Activated naive CD4-positive, alpha-beta T cell (primary cell): ENCODE data around the gene GPER1.
"Not testable (repeated sequence)": the region's sequence is repeated elsewhere in the genome, so short reads cannot be mapped to it uniquely, and the experiment has no call there.

Experiments used
- DNase-seq, 4 experiments: peaks; one replicate each; lab custom pipeline; 2025; lab: John Stamatoyannopoulos, UW

Gene GPER1

GRCh38 chr7:1087952-1088920, at the start of gene GPER1:
TSS of gene GPER1 (plus strand) at chr7:1088113. CDS start at chr7:1091729, 3,616 bp downstream.
- DNase-seq = no peak

DNA sequence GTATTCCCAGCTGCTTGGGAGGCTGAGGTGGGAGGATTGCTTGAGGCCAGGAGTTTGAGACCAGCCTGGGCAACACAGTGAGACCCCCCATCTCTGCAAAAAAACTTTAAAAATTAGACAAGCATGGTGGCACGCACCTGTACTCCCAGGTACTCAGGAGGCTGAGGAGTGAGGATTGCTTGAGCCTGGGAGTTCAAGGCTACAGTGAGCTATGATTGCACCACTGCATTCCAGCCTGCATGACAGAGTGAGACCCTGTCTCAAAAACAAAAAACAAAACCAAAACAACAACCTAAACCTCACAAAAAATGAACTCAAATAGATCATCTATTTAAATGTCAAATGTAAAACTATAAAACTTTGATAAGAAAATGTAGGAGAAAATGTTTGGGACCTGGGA, 47.7 kb upstream of the GPER1 start:
- DNase-seq = not testable (repeated sequence)

- DNase-seq = no peak
These were observed 47.1 kb upstream of the GPER1 start for GRCh38 chr7:1040790-1041189.

- no peak for DNase-seq
These were observed 46.1 kb upstream of the GPER1 start for GRCh38 chr7:1041551-1042491.

- DNase-seq = no peak
These were observed 45.5 kb upstream of the GPER1 start for GRCh38 chr7:1042492-1042833.

DNA sequence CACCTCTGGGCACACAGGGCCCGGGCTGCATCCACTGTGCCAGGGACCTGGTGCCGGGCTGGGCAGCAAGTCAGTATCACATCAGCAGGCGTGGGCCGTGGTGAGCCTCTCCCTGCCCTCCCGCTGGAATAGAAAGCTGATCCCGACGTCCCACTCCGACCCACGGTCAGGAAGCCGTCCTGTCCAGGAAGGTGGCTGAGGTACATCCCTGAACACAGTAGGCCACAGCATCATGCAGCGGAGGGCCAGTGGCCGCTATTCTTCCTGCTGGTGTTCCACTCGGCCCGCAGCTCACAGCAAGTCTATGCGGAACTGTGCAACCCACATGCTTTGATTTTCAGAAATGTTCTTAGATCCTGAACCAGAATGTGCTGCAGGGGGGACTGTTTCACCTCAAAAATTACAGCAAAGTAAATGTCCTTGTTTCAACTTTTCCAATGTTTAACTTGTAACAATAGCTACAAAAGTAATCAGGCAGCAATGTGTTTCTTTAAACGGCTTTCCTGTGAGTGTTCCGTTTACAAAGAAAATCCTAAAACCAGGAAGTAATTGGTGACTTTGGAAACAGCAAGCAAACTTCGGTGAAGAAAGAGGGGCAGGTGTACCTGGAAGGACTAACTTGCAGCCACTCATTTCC, 44.2 kb upstream of the GPER1 start:
- no peak for DNase-seq

- peak; percentile 53 to 92 (median 76) for DNase-seq
These were observed 43.5 kb upstream of the GPER1 start, which contains the start of gene GPR146 for GRCh38 chr7:1044189-1045068. TSS of gene GPR146 (plus strand) at chr7:1044546. CDS start at chr7:1057516, 12,970 bp downstream.

GRCh38 chr7:1045069-1046063, 42.5 kb upstream of the GPER1 start:
- no peak for DNase-seq

DNA sequence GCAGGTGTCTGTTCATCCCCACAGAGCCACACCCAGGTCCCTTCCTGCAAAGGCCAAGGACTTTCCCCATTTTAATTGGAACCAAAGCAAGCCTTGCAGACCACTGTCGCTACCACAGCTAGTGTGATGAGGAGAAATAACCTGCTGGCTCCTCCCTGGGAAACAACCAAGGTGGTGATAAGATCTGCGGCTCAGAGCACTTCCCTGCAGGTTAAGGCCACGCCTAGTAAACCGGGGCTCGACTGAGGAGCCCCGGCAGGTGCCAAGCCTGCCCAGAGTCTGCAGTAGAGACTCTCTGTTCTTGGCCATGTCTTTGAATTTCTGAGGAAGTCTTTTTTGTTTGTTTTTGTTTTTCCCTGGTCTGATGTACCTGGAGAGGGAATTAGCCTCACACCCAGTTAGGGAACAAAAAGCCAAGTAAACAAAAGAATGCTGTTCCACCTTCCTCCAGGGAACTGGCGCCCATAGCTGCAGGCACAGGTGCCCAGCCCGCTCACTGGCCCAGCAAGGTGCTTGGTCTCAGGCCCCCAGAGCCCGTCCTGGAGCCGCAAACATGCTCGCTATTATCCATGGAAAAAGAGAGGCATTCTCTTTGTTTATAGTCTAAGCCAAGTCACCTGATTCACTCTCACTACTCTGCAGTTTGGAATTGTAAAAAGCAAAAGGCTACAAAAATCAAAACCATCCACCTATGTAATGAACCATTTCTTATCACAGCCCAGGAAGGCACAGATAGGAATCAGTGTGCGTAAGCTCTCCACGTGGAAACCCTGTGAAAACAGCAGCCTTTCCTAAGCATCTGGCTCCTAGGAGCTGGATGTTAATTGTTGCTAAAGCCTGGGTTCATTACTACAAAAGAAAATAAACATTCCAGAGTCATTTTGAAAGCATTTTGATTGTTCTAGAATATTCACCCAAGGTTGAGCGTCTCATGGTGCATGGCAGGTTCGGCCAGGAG, 40.9 kb upstream of the GPER1 start:
- DNase-seq = peak in 1 of 4 experiments; percentile 17

GRCh38 chr7:1049006-1049741, 38.7 kb upstream of the GPER1 start:
- DNase-seq = no peak

GRCh38 chr7:1049801-1050200, 38.1 kb upstream of the GPER1 start:
- no peak for DNase-seq

DNA sequence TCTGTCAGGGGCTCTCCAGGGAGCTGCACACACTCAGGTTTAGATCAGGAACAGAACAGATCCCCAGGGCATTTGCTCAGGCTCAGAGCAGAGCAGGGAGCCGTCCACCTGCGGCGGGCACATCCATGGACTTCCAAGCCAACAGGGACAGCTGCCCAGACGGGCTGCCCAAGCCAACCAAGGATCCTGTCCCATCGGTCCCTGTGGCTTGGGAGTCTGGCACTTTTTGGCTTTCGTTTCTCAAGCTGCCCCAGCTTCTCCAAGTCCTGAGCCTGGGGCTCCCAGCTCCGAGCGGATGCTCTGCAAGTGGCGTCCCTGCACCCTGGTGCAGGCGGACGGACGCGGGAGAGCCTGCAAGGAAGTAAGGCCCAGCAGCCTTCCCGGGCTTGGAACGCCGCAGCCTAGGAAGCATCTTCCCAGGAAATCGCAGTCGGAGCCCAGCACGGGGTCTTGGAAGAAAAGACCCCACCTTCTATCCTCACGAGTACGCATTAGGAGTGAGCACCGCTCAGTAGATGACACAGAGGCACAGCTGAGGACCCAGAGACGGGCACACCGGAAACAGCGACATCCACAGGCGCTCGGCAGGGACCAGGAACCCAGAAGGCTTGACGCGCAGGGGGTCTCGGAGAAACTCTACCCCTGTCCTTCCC, 37.5 kb upstream of the GPER1 start:
- no peak for DNase-seq

DNA sequence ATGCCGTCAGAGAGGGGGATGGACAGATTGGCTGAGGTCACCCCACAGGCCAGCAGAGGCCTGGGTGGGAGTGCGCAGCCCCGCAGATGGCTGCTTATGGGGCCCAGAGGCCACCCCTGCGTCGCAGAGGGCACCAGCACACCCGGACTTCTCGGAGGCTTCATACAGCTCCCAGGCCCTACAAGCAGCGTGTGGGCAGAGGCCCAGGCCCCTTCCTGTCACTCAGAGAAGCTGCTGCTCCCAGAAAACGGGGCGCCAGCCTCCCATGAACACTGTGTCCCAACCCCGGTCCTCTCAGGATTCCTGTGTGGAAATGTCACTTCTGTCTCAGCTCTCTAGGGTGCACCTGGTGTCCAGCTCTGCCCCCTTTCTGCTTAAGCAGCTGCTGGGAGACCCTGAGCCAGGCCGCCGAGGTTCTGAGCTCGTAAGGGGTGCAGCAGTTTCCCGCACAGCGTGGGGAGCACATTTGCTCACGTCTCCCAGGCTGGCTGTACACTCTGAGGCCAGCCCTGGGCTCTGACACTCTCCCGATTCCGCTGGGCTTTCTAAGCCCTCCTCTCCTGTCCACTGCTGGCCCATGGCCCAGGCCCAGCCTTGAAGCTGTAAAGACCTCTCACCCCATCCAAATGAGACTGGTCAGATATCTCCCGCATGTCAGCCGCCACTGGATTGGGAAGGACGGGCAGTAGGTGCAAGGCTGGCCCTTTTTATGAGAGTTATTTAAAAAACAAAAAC, 36.8 kb upstream of the GPER1 start:
- no peak for DNase-seq

GRCh38 chr7:1052031-1052818, 35.7 kb upstream of the GPER1 start:
- DNase-seq = no peak

- DNase-seq = no peak
These were observed 34.9 kb upstream of the GPER1 start for GRCh38 chr7:1053002-1053411.
